GM18526 (cell line): ENCODE data around the gene NOPCHAP1.

ENCODE experiments used
- POLR2A ChIP-seq: IDR thresholded peaks from 3 replicates; pipeline ENCODE4 v1.6.1; 2011; ENCODE audit not compliant: insufficient read length; ENCODE audit errors: extremely low read depth

The NOPCHAP1 gene

GRCh38 chr12:104959335-104959841 lies 26.7 kb upstream of the NOPCHAP1 start:
- no peak for TF ChIP-seq POLR2A

DNA sequence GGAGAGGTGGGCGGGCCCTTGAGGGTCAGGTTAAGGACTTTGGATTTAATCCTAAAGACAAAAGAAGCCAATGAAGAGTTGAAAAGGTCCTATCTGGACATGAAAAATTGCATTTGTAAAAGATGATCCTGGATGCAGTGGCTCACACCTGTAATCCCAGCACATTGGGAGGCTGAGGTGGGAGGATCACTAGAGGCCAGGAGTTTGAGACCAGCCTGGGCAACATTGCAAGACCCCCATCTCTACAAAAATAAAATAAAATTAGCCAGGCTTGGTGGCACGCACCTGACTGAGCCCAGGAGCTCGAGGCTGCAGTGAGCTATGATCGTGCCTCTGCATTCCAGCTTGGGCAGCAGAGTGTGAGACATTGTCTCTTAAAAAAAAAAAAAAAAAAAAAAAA lies 25.7 kb upstream of the NOPCHAP1 start:
- no peak for TF ChIP-seq POLR2A

DNA sequence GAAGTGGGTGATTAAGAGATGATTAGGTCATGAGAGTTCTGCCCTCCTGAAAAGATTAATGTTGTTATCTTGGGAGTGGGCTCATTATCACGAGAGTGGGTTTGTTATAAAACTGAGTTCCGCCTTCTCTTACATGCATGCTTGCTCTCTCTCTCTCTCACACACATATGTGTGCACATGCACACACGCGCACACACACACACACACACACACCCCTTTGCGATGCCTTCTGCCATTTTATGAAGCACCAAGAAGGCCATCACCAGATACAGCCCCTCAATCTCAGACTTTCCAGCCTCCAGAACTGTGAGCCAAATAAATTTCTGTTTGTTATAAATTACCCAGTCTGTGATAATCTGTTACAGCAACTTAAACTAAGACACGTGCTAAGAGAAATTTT lies 22.4 kb upstream of the NOPCHAP1 start:
- TF ChIP-seq POLR2A = no peak

- no peak for TF ChIP-seq POLR2A
Measured at GRCh38 chr12:104964167-104964855, 21.8 kb upstream of the NOPCHAP1 start.

DNA sequence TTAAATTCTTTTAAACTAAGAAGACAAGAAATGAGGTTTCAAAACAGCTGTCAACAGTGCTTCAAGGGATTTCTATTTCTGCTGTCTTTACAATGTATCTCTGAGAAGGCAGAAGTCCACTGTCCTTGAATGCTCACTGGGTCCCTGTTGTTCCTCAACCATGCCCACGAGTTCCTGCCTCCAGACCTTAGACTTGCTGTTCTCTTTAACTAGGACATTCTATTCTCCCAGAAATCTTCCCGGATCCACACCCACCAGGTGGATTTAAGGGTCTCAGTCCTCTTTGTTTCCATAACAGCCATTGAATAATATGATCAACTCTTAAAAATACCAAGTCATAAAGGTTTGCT lies 21.3 kb upstream of the NOPCHAP1 start:
- no peak for TF ChIP-seq POLR2A

DNA sequence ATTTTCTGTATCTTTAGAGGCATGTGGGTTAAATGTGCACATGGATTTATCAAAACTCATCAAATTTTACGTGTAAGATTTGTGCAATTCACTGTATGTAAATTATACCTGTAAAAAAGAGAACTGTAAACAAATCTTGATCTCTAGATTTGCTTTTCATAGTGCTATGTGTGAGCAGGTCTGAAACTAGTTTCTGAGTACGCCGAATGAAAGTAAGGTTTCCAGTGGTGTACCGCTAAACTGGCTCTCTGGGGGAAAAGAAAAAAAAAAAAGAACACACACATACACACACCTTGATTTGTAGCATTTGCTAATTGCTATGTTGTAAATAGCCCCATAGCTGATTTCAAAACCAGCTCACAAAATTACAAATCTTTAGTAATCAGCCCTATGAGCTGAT lies 19.4 kb upstream of the NOPCHAP1 start:
- TF ChIP-seq POLR2A = no peak

GRCh38 chr12:104969343-104969742 lies 16.8 kb upstream of the NOPCHAP1 start:
- no peak for TF ChIP-seq POLR2A

GRCh38 chr12:104971306-104971705 lies 14.8 kb upstream of the NOPCHAP1 start:
- TF ChIP-seq POLR2A = no peak

DNA sequence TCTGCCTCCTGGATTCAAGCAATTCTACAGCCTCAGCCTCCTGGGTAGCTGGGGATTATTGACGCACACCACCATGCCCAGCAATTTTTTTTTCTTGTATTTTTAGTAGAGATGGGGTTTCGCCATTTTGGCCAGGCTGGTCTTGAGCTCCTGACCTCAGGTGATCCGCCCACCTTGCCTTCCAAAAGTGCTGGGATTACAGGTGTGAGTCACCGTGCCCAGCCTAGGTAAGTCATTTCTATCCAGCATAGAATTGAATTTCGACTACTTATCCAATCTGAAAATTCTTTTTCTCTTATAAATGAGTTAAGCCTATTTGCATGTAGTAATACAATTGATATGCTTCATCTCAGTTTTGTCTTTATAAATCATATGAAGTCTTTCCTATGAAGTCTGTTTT lies 12.9 kb upstream of the NOPCHAP1 start:
- TF ChIP-seq POLR2A = no peak

- no peak for TF ChIP-seq POLR2A
Measured at GRCh38 chr12:104974626-104975290, 11.4 kb upstream of the NOPCHAP1 start.

DNA sequence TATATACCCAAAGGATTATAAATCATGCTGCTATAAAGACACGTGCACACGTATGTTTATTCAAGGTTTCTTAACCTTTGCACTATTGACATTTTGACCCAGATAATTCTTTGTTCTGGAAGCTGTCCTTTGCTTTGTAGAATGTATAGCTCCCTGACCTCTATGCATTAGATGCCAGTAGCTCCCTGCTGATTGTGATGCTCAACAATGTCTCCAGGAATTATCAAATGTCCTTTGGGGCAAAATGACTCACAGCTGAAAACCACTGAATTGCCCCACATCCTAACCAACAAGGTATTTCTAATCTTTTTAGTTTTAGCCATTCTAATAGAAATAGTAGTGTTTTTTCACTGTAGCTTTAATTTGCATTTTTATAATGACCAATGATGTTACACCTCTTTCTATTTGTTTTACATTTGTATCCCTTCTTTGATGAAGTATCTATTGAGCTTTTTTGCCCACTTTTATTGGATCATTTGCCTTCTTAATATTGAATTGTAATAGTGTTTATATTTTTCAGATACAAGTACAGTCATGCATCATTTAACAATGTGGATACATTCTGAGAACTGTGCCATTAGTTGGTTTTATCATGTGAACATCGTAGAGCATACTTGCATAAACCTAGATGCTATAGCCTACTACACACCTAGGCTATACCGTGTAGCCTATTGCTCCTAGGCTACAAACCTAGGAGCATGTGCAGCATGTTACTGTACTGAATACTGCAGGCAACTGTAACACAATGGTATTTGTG lies 10.4 kb upstream of the NOPCHAP1 start:
- TF ChIP-seq POLR2A = no peak

- no peak for TF ChIP-seq POLR2A
Measured at GRCh38 chr12:104976703-104977102, 9.4 kb upstream of the NOPCHAP1 start.

DNA sequence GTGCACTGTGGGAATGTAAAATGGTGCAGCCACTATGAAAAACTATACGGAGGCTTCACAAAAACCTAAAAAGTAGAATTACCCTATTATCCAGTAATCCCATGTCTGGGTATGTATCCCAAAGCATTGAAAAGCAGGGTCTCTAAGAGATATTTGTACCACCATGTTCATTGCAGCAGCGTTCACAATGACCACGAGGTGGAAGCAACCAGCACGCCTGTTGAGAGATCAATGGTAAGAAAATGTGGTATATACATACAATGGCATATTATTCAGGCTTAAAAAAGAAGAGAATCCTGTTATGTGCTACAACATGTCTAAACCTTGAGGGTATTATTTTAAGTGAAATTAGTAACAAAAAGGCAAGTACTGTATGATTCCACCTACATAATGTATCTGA lies 910 bp upstream of the NOPCHAP1 start:
- no peak for TF ChIP-seq POLR2A

- TF ChIP-seq POLR2A = no peak
Measured at GRCh38 chr12:104990950-104991349, 4.8 kb downstream of the NOPCHAP1 start.

DNA sequence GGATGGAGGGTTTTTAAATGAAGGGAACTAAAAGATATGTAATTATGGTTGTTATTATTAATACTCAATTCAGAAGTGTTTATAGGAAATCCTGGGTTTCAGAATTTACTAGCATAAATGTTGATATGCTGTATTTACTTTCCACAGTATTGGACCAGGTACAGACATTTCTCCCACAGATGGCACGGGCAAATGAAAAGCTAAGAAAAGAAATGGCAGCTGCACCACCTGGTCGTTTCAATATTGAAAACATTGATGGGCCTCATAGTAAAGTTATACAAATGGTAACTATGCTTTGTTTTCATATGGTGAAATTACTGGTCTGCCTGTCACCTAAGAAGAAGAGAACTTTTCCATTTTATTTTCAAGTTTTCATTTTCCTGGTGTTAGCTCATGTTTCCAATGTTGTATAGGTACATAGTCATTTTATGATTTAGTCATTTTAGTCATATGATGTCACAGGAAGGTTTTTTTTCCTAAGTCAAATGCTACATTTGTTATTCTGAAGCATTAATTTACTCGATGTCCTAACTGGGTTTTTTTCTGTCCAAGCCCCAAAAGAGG lies 5.5 kb downstream of the NOPCHAP1 start:
- no peak for TF ChIP-seq POLR2A

DNA sequence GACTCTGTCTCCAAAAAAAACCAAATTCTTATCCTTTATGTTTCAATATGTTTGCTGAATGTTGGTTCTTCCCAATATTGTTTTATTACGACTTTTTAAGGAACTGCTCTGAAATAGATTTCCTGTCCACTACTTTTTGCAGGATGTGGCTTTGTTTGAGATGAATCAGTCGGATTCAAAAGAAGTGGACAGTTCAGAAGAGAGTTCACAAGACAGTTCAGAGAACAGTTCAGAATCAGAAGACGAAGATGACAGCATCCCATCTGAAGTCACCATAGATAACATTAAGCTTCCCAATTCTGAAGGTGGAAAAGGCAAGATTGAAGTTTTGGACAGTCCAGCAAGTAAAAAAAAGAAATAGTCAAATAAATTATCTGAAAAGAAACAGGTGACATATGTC lies 8.2 kb downstream of the NOPCHAP1 start:
- TF ChIP-seq POLR2A = no peak
